ENCODE results near the gene BANF2.

DNA sequence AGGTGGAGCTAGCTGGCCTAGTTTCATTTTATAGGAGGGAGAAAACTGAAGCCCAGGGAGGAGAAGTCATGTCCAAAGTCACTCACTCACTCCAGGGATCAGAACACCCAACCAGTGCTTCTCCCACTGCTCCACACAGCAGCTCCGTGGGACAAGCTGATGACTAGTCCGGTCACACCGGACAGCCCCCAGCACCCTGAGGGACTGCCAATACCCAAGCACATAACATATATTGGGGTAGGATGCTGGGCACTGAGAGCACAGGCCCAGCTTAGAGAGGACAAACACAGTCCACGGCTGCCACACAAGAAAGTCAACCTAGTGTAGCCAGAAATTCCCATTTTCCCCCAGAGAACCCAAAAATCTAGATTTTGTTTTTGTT, 23.4 kb upstream of the BANF2 start:
- TF ChIP-seq CTCF (IDR thresholded peaks at IDR 0.05) (no peak), POLR2AphosphoS5 (IDR thresholded peaks at IDR 0.05; ENCODE audit: insufficient read depth in 1 of 2, low read depth in 1 of 2) (no peak)

Measured in vagina (tissue), 2 donors.